Activated CD4-positive, alpha-beta memory T cell treated with anti-CD3 and anti-CD28 coated beads for 36 hours (primary cell): Measurements from ENCODE around the gene TRIP10. TPM values are rescaled to one million over a fixed set of nuclear protein-coding genes. Genes with fewer than 3 reads are reported as not detected.

Experiments used
- CTCF ChIA-PET: fragments of 350-600 bp; sonication (Branson Sonifier 250); formaldehyde crosslinking; loops from one replicate; lab custom pipeline; 2021; ENCODE audit warnings: antibody characterized with exemption, inconsistent platforms; lab: Charles Lee
- POLR2A ChIA-PET: fragments of 350-600 bp; sonication (Branson Sonifier 250); formaldehyde crosslinking; loops from one replicate; lab custom pipeline; 2021; ENCODE audit warnings: antibody characterized with exemption; lab: Charles Lee
- DNase-seq: peaks from one replicate; pipeline ENCODE4 v3.0.0-alpha.2; 2020
- H3K27ac Mint-ChIP-seq: one replicate; pipeline ENCODE4 v1.8.0; 2021; ENCODE audit warnings: mixed read lengths
- H3K27me3 Mint-ChIP-seq: one replicate; pipeline ENCODE4 v1.8.0; 2021; ENCODE audit warnings: mixed read lengths
- H3K36me3 Mint-ChIP-seq: one replicate; pipeline ENCODE4 v1.8.0; 2021; ENCODE audit warnings: mixed read lengths
- H3K4me1 Mint-ChIP-seq: one replicate; pipeline ENCODE4 v1.8.0; 2021; ENCODE audit warnings: low read depth, mixed read lengths
- H3K4me3 Mint-ChIP-seq: one replicate; pipeline ENCODE4 v1.8.0; 2021; ENCODE audit warnings: mild to moderate bottlenecking, mixed read lengths
- H3K9me3 Mint-ChIP-seq: one replicate; pipeline ENCODE4 v1.8.0; 2021; ENCODE audit warnings: mixed read lengths
- intact Hi-C: fragments of 100-400 bp; cut with micrococcal nuclease; formaldehyde crosslinking; loops from one replicate; pipeline ENCODE4 v1.15.1; 2023
- total RNA-seq, 2 experiments: library from RNA; stranded (reverse); gene quantifications; one replicate each; pipeline ENCODE4 v1.2.3, GENCODE V29; 2021

The TRIP10 gene
- total RNA-seq, 2 experiments from 2014 or later, result 55.9 to 56.2 TPM

GRCh38 chr19:6776999-6777398 lies 37.5 kb downstream of the TRIP10 start:
- Mint-ChIP-seq H3K27me3 (no peaks in the 10 kb centered on the region), H3K9me3 (no peaks in the 10 kb centered on the region), H3K27ac (peak overlapping the region; percentile 75), H3K4me1 (peaks cover 61% of the 10 kb centered on the region), H3K36me3 (peaks cover 41% of the 10 kb centered on the region), H3K4me3 (no peak overlapping the region)
- intact Hi-C loops, result no loop called here
- POLR2A ChIA-PET, result no interaction called here
- no peak for DNase-seq
- CTCF ChIA-PET, result no interaction called here

- peaks cover 41% of the 10 kb centered on the region for H3K36me3 Mint-ChIP-seq
- intact Hi-C loops, result no loop called here
- H3K4me1 Mint-ChIP-seq, result peaks cover 57% of the 10 kb centered on the region
- CTCF ChIA-PET, result no interaction called here
- no peak overlapping the region for H3K4me3 Mint-ChIP-seq
- DNase-seq, result no peak
- POLR2A ChIA-PET, result no interaction called here
- no peaks in the 10 kb centered on the region for H3K9me3 Mint-ChIP-seq
- H3K27me3 Mint-ChIP-seq, result no peaks in the 10 kb centered on the region
- H3K27ac Mint-ChIP-seq, result peak overlapping the region; percentile 75
These were observed 38.0 kb downstream of the TRIP10 start for GRCh38 chr19:6777434-6777833.

- Mint-ChIP-seq H3K27me3 (no peaks in the 10 kb centered on the region), H3K36me3 (peaks cover 40% of the 10 kb centered on the region), H3K9me3 (no peaks in the 10 kb centered on the region), H3K4me3 (no peak overlapping the region), H3K4me1 (peaks cover 57% of the 10 kb centered on the region), H3K27ac (peak overlapping the region; percentile 75)
- POLR2A ChIA-PET, result interaction anchor here (1.0 kb wide), 1 partner anchor 23 kb away, joined by 3 read pairs; no protein-coding TSS in a partner anchor
- intact Hi-C loops, result no loop called here
- CTCF ChIA-PET, result interaction anchor here (1.2 kb wide), 1 partner anchor 85 kb away, joined by 3 read pairs; no protein-coding TSS in a partner anchor
- peak; percentile 18 for DNase-seq
These were observed 38.9 kb downstream of the TRIP10 start for GRCh38 chr19:6778386-6778785.

DNA sequence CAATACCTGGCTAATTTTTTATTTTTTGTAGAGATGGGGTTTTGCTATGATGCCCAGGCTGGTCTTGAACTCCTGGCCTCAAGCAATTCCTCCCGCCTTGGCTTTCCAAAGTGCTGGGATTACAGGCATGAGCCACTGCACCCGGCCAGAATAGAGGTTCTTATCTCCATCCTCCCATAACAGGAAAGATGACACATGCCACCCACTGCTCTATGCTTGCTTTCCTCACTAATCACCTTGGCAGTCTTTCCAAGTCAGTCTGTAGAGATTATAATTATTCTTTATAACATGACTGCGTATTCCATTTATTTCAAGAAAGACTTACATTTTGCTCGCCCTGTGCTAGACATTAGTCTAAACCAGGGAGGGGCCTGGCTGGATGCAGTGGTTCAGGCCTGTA lies 39.7 kb downstream of the TRIP10 start:
- Mint-ChIP-seq H3K27ac (peak overlapping the region; percentile 39), H3K4me1 (peaks cover 54% of the 10 kb centered on the region), H3K9me3 (no peaks in the 10 kb centered on the region), H3K4me3 (no peak overlapping the region), H3K36me3 (peaks cover 35% of the 10 kb centered on the region), H3K27me3 (no peaks in the 10 kb centered on the region)
- ChIA-PET CTCF (interaction anchor here (1.2 kb wide), 1 partner anchor 84 kb away, joined by 3 read pairs; no protein-coding TSS in a partner anchor), POLR2A (no interaction called here)
- intact Hi-C loops, result no loop called here
- DNase-seq, result peak; percentile 20

GRCh38 chr19:6787393-6787792 lies 47.9 kb downstream of the TRIP10 start:
- H3K27ac Mint-ChIP-seq, result no peak overlapping the region
- intact Hi-C loops, result no loop called here
- ChIA-PET POLR2A (no interaction called here), CTCF (no interaction called here)
- H3K9me3 Mint-ChIP-seq, result no peaks in the 10 kb centered on the region
- H3K4me3 Mint-ChIP-seq, result no peak overlapping the region
- peaks cover 44% of the 10 kb centered on the region for H3K4me1 Mint-ChIP-seq
- peaks cover 28% of the 10 kb centered on the region for H3K36me3 Mint-ChIP-seq
- H3K27me3 Mint-ChIP-seq, result no peaks in the 10 kb centered on the region
- DNase-seq, result no peak

GRCh38 chr19:6788896-6789295 lies 49.4 kb downstream of the TRIP10 start:
- no peak overlapping the region for H3K4me3 Mint-ChIP-seq
- no peaks in the 10 kb centered on the region for H3K27me3 Mint-ChIP-seq
- POLR2A ChIA-PET, result interaction anchor here (2.8 kb wide), 1 partner anchor 16 kb away, joined by 9 read pairs; the partner anchor contains the start of gene VAV1
- peaks cover 37% of the 10 kb centered on the region for H3K36me3 Mint-ChIP-seq
- no peak overlapping the region for H3K27ac Mint-ChIP-seq
- intact Hi-C loops, result no loop called here
- no peaks in the 10 kb centered on the region for H3K9me3 Mint-ChIP-seq
- no peak for DNase-seq
- peaks cover 57% of the 10 kb centered on the region for H3K4me1 Mint-ChIP-seq
- CTCF ChIA-PET, result interaction anchor here (0.7 kb wide), 1 partner anchor 50 kb away, joined by 3 read pairs; no protein-coding TSS in a partner anchor

GRCh38 chr19:6790194-6791128 lies 51.0 kb downstream of the TRIP10 start:
- Mint-ChIP-seq H3K27ac (no peak overlapping the region), H3K9me3 (peaks cover 12% of the 10 kb centered on the region), H3K4me3 (no peak overlapping the region), H3K27me3 (no peaks in the 10 kb centered on the region), H3K4me1 (peaks cover 59% of the 10 kb centered on the region), H3K36me3 (peaks cover 44% of the 10 kb centered on the region)
- CTCF ChIA-PET, result interaction anchor here (0.8 to 1.1 kb wide), 3 partner anchors 52 to 273 kb away, joined by 3 to 4 read pairs (median 3); no protein-coding TSS in a partner anchor
- POLR2A ChIA-PET, result interaction anchor here (2.8 kb wide), 1 partner anchor 17 kb away, joined by 9 read pairs; the partner anchor contains the start of gene VAV1
- no peak for DNase-seq
- intact Hi-C loops, result no loop called here

- POLR2A ChIA-PET, result no interaction called here
- H3K27ac Mint-ChIP-seq, result no peak overlapping the region
- intact Hi-C loops, result no loop called here
- no peaks in the 10 kb centered on the region for H3K27me3 Mint-ChIP-seq
- H3K36me3 Mint-ChIP-seq, result peaks cover 45% of the 10 kb centered on the region
- H3K4me3 Mint-ChIP-seq, result no peak overlapping the region
- H3K4me1 Mint-ChIP-seq, result peaks cover 59% of the 10 kb centered on the region
- CTCF ChIA-PET, result interaction anchor here (0.8 to 1.1 kb wide), 5 partner anchors 19 to 274 kb away, joined by 3 to 4 read pairs (median 3); partner anchors contain the start of gene VAV1
- no peak for DNase-seq
- H3K9me3 Mint-ChIP-seq, result peaks cover 12% of the 10 kb centered on the region
These were observed 51.8 kb downstream of the TRIP10 start for GRCh38 chr19:6791237-6791636.

GRCh38 chr19:6793411-6793810 lies 53.9 kb downstream of the TRIP10 start:
- H3K36me3 Mint-ChIP-seq, result peaks cover 41% of the 10 kb centered on the region
- no peak overlapping the region for H3K27ac Mint-ChIP-seq
- CTCF ChIA-PET, result no interaction called here
- no peak overlapping the region for H3K4me3 Mint-ChIP-seq
- DNase-seq, result no peak
- POLR2A ChIA-PET, result no interaction called here
- intact Hi-C loops, result no loop called here
- H3K9me3 Mint-ChIP-seq, result peaks cover 12% of the 10 kb centered on the region
- no peaks in the 10 kb centered on the region for H3K27me3 Mint-ChIP-seq
- H3K4me1 Mint-ChIP-seq, result peaks cover 70% of the 10 kb centered on the region

DNA sequence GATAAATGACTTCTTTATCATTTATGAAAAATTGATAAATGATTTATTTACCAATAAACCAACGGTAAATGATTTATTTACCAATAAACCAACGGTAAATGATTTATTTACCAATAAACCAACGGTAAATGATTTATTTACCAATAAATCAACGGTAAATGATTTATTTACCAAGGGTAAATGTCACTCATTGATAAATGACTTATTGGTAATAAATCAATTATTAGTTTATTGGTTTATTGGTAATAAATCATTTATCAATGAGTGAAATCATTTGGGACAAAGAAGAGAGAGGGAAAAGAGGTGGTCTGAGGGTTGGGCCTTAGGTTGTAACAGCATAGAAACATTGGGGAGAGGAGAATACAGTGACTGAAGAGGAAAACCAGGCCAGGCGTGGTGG lies 54.5 kb downstream of the TRIP10 start:
- Mint-ChIP-seq H3K27ac (peak overlapping the region; percentile 72), H3K4me1 (peaks cover 69% of the 10 kb centered on the region), H3K27me3 (no peaks in the 10 kb centered on the region), H3K4me3 (no peak overlapping the region), H3K36me3 (peaks cover 41% of the 10 kb centered on the region), H3K9me3 (peaks cover 12% of the 10 kb centered on the region)
- intact Hi-C loops, result no loop called here
- no peak for DNase-seq
- ChIA-PET CTCF (no interaction called here), POLR2A (no interaction called here)

DNA sequence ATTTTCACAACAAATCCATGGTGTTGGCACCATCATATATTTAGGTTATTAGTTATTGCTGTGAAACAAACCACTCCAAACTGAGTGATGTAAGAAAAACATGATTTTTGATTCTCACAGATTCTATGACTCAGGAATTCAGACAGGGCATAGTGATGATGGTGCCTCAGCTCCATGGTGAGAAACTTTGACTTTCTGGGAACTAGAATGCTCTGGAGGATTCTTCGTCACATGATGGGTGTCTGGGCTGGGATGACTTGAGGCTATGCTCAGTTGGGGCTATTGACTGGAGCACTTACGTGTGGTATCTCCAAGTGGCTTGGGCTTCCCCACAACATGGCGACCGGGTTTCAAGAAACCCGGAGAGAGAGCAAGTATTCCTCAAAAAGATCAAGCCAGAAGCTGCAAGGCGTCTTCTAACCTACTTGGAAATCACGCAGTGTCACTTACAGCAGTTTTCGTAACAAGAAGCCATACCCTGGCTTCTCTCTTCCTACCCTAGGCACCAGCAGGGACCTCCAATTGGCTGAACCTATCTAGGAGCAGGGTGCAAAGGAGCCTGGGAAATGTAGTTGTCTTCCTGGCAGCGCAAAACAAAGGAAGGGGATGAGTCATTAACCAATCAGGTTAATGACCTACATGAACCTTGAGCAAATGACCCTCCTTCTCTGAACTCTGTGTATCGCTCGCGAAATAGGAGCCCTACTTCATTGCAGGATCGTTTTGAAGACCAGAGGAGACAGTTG lies 55.4 kb downstream of the TRIP10 start:
- ChIA-PET CTCF (no interaction called here), POLR2A (interaction anchor here (1.1 kb wide), 1 partner anchor 119 kb away, joined by 3 read pairs; no protein-coding TSS in a partner anchor)
- intact Hi-C loops, result no loop called here
- DNase-seq, result no peak
- no peak overlapping the region for H3K27ac Mint-ChIP-seq
- peaks cover 42% of the 10 kb centered on the region for H3K36me3 Mint-ChIP-seq
- H3K4me3 Mint-ChIP-seq, result no peak overlapping the region
- H3K9me3 Mint-ChIP-seq, result peaks cover 12% of the 10 kb centered on the region
- peaks cover 71% of the 10 kb centered on the region for H3K4me1 Mint-ChIP-seq
- no peaks in the 10 kb centered on the region for H3K27me3 Mint-ChIP-seq

DNA sequence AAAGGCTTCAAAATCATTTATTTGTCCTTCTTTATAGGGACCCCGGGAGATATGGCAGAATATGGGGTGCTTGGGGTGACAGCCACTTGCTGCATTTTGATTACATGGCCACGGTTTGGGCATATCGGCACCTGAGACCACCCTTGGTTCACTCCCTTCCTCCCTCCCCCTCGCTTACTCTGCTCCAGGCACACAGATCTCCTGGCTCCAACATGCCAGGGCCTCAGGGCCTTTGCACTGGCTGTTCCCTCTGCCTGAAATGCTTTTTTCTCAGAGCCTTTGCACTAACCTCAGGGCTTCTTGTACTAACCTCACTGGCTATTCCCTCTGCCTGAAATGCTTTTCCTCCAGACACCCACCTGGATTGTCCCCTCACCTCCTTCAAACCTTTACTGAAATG lies 56.8 kb downstream of the TRIP10 start:
- Mint-ChIP-seq H3K4me1 (peaks cover 72% of the 10 kb centered on the region), H3K27ac (peak overlapping the region; percentile 26), H3K9me3 (peaks cover 12% of the 10 kb centered on the region), H3K27me3 (no peaks in the 10 kb centered on the region), H3K4me3 (no peak overlapping the region), H3K36me3 (peaks cover 36% of the 10 kb centered on the region)
- CTCF ChIA-PET, result no interaction called here
- POLR2A ChIA-PET, result no interaction called here
- intact Hi-C loops, result no loop called here
- DNase-seq, result no peak
